Suprapubic skin (tissue), 4 donors: ENCODE results near the gene CCDC148. TPM values are rescaled to one million over a fixed set of nuclear protein-coding genes. Genes with fewer than 3 reads are reported as not detected.

Source experiments
- DNase-seq, 2 donors: peaks; one replicate each; pipeline ENCODE4 v3.0.0-alpha.2; 2019; ENCODE audit warnings: low spot score in 2 of 2
- H3K27ac ChIP-seq: fragments of 200-600 bp; sonication (generic); one replicate; pipeline ENCODE4 v1.5.1; 2019
- H3K27me3 ChIP-seq: fragments of 200-600 bp; sonication (generic); one replicate; pipeline ENCODE4 v1.5.1; 2019
- H3K36me3 ChIP-seq: fragments of 200-600 bp; sonication (generic); one replicate; pipeline ENCODE4 v1.5.1; 2019
- H3K4me1 ChIP-seq: fragments of 200-600 bp; sonication (generic); one replicate; pipeline ENCODE4 v1.5.1; 2019
- H3K4me3 ChIP-seq: fragments of 200-600 bp; sonication (generic); one replicate; pipeline ENCODE4 v1.5.1; 2019; ENCODE audit warnings: mild to moderate bottlenecking
- H3K9me3 ChIP-seq: fragments of 200-600 bp; sonication (generic); one replicate; pipeline ENCODE4 v1.5.1; 2019
- EP300 ChIP-seq: sonication (generic); formaldehyde crosslinking; IDR thresholded peaks from one replicate; pipeline ENCODE4 v1.6.1; 2017; ENCODE audit warnings: antibody characterized with exemption
- POLR2A ChIP-seq, 2 donors: fragments of 450-650 bp; IDR thresholded peaks; one replicate each; pipeline ENCODE4 v1.6.1; 2017; ENCODE audit warnings: antibody characterized with exemption in 2 of 2, mild to moderate bottlenecking in 2 of 2, moderate library complexity in 2 of 2
- POLR2AphosphoS5 ChIP-seq, 3 donors: sonication (generic); formaldehyde crosslinking; IDR thresholded peaks; one replicate each; pipeline ENCODE4 v1.6.1; 2017; ENCODE audit warnings: antibody characterized with exemption in 3 of 3
- WGBS: methylation state at CpG from one replicate; pipeline ENCODE4 v1.1.5; 2018; 5-methylcytosine and 5-hydroxymethylcytosine counted together
- total RNA-seq, 4 donors: library from RNA; depleted of rRNA; stranded (reverse); fragments of >200 nt; gene quantifications; one replicate each; pipeline ENCODE4 v1.1.0, GENCODE V29; 2016
- TF ChIP-seq, protein P1 (sequence below), 2 donors: fragments of 200-600 bp in 1 of 2; fragments of 450-650 bp in 1 of 2; sonication (generic) in 1 of 2; IDR thresholded peaks; one replicate each; pipeline ENCODE4 v1.5.1; 2016 to 2019; ENCODE audit warnings: antibody characterized with exemption in 2 of 2, mild to moderate bottlenecking in 1 of 2, moderate library complexity in 1 of 2

CCDC148 gene
- total RNA-seq = under 1 TPM in 3 of 4 donors, not detected in 1; 0.29 to 0.72 (median 0.42) TPM

DNA sequence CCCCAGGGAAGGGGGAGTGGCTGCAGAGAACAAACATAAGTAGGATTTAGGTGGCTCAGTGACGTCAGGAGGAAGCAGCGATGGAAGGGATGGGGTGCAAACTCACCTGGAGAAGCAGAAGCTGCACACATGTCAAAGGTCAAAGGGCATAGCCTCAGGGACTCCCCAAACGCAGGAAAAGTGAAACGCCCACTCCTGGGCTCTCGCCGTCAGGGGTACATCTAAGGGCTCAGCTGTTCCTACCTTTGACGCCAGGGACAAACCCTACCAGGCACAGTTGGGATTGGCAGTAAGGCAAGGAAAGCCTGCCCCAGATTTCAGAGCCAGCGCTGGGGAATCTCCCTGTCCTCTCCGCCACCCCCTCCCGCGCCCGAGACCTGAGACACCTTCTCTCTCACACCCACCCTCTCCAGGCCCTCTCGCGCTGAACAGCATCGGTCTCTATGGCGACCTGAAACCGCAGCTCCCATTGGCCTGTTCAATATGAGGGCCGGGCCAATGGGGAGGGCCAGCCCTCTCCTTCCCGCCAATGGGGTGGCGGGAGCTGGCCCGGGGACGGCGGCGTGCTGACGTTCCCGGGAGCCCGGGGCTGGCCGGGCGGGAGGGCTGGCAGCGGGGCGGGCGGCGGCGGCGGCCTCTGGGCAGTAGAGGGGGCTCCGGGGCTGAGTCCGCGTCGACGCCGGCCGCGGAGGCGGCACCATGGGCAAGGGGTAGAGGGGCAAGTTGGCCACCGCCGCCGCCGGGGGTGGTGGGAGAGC lies at the start of gene CCDC148, which contains the start of gene PKP4:
Gene CCDC148, minus strand, starts transcription at position 445 of the 758 bp plus-strand sequence. Its CDS starts 314 bp downstream, at position 131.
Gene PKP4, plus strand, starts transcription at position 644 of the 758 bp plus-strand sequence. CDS start 76,233 bp downstream, outside the sequence.
- Histone ChIP-seq H3K4me1 (peaks cover 41% of the 10 kb centered on the region), H3K27me3 (no peaks in the 10 kb centered on the region), H3K4me3 (peak within 1 kb of the TSS; percentile 99), H3K36me3 (no peaks in the 10 kb centered on the region), H3K27ac (peak within 1 kb of the TSS; percentile 98), H3K9me3 (no peaks in the 10 kb centered on the region)
- TF ChIP-seq EP300 = no peak
- TF ChIP-seq, protein P1, sequence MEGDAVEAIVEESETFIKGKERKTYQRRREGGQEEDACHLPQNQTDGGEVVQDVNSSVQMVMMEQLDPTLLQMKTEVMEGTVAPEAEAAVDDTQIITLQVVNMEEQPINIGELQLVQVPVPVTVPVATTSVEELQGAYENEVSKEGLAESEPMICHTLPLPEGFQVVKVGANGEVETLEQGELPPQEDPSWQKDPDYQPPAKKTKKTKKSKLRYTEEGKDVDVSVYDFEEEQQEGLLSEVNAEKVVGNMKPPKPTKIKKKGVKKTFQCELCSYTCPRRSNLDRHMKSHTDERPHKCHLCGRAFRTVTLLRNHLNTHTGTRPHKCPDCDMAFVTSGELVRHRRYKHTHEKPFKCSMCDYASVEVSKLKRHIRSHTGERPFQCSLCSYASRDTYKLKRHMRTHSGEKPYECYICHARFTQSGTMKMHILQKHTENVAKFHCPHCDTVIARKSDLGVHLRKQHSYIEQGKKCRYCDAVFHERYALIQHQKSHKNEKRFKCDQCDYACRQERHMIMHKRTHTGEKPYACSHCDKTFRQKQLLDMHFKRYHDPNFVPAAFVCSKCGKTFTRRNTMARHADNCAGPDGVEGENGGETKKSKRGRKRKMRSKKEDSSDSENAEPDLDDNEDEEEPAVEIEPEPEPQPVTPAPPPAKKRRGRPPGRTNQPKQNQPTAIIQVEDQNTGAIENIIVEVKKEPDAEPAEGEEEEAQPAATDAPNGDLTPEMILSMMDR (IDR thresholded peaks at IDR 0.05) = no peak
- no peak for TF ChIP-seq POLR2A (IDR thresholded peaks at IDR 0.05)
- TF ChIP-seq POLR2AphosphoS5 (IDR thresholded peaks at IDR 0.05) = no peak
- under 1% methylated on average over 13 of the region's 48 CpGs for WGBS
- peak; percentile 93 to 94 for DNase-seq

- WGBS = 61% methylated on average over 4 of the region's 4 CpGs
- H3K27ac ChIP-seq = no peak overlapping the region
- no peaks in the 10 kb centered on the region for H3K9me3 ChIP-seq
- TF ChIP-seq POLR2AphosphoS5 (IDR thresholded peaks at IDR 0.05) = no peak
- no peak for TF ChIP-seq POLR2A (IDR thresholded peaks at IDR 0.05)
- no peak for TF ChIP-seq EP300
- DNase-seq = no peak
- H3K4me1 ChIP-seq = peaks cover 30% of the 10 kb centered on the region
- no peaks in the 10 kb centered on the region for H3K27me3 ChIP-seq
- no peaks in the 10 kb centered on the region for H3K36me3 ChIP-seq
- H3K4me3 ChIP-seq = no peak overlapping the region
These were observed 48.9 kb upstream of the CCDC148 start for GRCh38 chr2:158505448-158505934.

DNA sequence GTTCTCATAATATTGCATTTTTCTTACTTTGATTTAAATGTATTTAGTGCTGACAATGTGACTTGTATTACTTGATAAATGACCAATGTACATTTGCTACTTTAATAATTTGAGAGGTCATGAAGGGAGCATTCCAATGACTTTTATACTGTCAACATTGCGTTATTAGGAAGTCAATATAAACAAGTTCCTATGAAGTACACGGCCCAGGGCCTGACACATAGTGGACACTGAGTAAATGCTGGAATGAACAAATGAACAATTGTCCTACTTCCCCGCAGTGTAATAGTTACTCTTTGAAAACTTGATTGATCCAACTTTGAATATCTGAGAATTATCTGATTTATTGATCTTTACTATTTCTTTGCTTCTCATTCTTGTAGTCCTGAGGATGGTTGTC lies 47.5 kb upstream of the CCDC148 start:
- TF ChIP-seq POLR2AphosphoS5 (IDR thresholded peaks at IDR 0.05) = no peak
- no peak for TF ChIP-seq POLR2A (IDR thresholded peaks at IDR 0.05)
- TF ChIP-seq, protein P1 (IDR thresholded peaks at IDR 0.05) = no peak
- TF ChIP-seq EP300 = no peak
- Histone ChIP-seq H3K36me3 (no peaks in the 10 kb centered on the region), H3K4me1 (peaks cover 31% of the 10 kb centered on the region), H3K9me3 (no peaks in the 10 kb centered on the region), H3K4me3 (no peak overlapping the region), H3K27me3 (no peaks in the 10 kb centered on the region), H3K27ac (no peak overlapping the region)
- 89% methylated on average over 3 of the region's 3 CpGs for WGBS
- no peak for DNase-seq

- Histone ChIP-seq H3K27ac (no peak overlapping the region), H3K9me3 (no peaks in the 10 kb centered on the region), H3K4me3 (no peak overlapping the region), H3K27me3 (no peaks in the 10 kb centered on the region), H3K4me1 (peaks cover 31% of the 10 kb centered on the region), H3K36me3 (no peaks in the 10 kb centered on the region)
- TF ChIP-seq POLR2A (IDR thresholded peaks at IDR 0.05) (no peak), POLR2AphosphoS5 (IDR thresholded peaks at IDR 0.05) (no peak), EP300 (no peak)
- TF ChIP-seq, protein P1 (IDR thresholded peaks at IDR 0.05) = no peak
- no peak for DNase-seq
- 46% methylated on average over 2 of the region's 2 CpGs for WGBS
These were observed 46.4 kb upstream of the CCDC148 start for GRCh38 chr2:158502974-158503373.

DNA sequence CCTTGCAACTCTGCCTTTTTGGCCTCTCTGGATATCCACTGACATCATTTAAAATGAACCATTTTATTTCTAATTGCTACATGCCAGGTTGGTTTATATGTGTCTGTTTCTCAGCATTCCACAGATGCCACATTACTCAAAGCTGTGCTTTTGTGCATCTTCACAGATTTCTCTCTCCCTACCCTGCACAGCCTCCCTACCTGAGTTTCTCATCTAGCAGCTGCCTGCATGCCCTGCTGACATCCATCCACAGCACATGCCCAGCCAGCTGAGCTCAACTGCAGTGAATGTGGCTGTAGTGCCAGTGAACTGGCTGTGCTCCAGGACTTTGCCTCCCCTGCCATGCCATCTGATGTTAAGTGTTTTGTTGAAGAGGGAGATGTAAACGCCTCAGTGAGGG lies 44.7 kb upstream of the CCDC148 start:
- Histone ChIP-seq H3K27ac (no peak overlapping the region), H3K9me3 (no peaks in the 10 kb centered on the region), H3K36me3 (no peaks in the 10 kb centered on the region), H3K27me3 (no peaks in the 10 kb centered on the region), H3K4me3 (no peak overlapping the region), H3K4me1 (peaks cover 41% of the 10 kb centered on the region)
- DNase-seq = no peak
- TF ChIP-seq POLR2AphosphoS5 (IDR thresholded peaks at IDR 0.05) (no peak), POLR2A (IDR thresholded peaks at IDR 0.05) (no peak), EP300 (no peak)
- TF ChIP-seq, protein P1 (IDR thresholded peaks at IDR 0.05) = no peak
- 47% methylated on average over 1 of the region's 1 CpG for WGBS
